ENCODE data around the gene RNF126.

The RNF126 gene

GRCh38 chr19:676339-677105, 13.5 kb upstream of the RNF126 start, which contains the start of gene FSTL3:
Gene FSTL3, plus strand, starts transcription at chr19:676392. Its CDS starts 32 bp downstream, at chr19:676424.
- 0 out of 2 replicates have a peak, but pooled peaks have one; percentile 13 for TF ChIP-seq POLR2AphosphoS5 (IDR thresholded peaks at IDR 0.05; ENCODE audit: low read depth)
- no peak for TF ChIP-seq REST (IDR thresholded peaks at IDR 0.05; ENCODE audit: insufficient replicate concordance, low read depth)
- Histone ChIP-seq H3K27me3 (ENCODE audit: insufficient read depth, poor library complexity, severe bottlenecking) (peaks cover 14% of the 10 kb centered on the region), H3K4me3 (replicated peaks; ENCODE audit: insufficient read depth, low read length) (no peak within 1 kb of the TSS), H3K27ac (replicated peaks) (no peak within 1 kb of the TSS)
- DNase-seq (ENCODE audit: low read depth in 1 of 2, low spot score in 1 of 2) = no peak

GRCh38 chr19:676007-676338, 13.0 kb upstream of the RNF126 start:
- H3K27ac ChIP-seq (replicated peaks) = no peak overlapping the region
- H3K4me3 ChIP-seq (replicated peaks; ENCODE audit: insufficient read depth, low read length) = no peak overlapping the region
- TF ChIP-seq, protein P1, sequence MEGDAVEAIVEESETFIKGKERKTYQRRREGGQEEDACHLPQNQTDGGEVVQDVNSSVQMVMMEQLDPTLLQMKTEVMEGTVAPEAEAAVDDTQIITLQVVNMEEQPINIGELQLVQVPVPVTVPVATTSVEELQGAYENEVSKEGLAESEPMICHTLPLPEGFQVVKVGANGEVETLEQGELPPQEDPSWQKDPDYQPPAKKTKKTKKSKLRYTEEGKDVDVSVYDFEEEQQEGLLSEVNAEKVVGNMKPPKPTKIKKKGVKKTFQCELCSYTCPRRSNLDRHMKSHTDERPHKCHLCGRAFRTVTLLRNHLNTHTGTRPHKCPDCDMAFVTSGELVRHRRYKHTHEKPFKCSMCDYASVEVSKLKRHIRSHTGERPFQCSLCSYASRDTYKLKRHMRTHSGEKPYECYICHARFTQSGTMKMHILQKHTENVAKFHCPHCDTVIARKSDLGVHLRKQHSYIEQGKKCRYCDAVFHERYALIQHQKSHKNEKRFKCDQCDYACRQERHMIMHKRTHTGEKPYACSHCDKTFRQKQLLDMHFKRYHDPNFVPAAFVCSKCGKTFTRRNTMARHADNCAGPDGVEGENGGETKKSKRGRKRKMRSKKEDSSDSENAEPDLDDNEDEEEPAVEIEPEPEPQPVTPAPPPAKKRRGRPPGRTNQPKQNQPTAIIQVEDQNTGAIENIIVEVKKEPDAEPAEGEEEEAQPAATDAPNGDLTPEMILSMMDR (IDR thresholded peaks at IDR 0.05; ENCODE audit: insufficient read depth, low read length) = no peak
- TF ChIP-seq POLR2AphosphoS5 (IDR thresholded peaks at IDR 0.05; ENCODE audit: low read depth) (no peak), SPI1 (IDR thresholded peaks at IDR 0.05; ENCODE audit: borderline replicate concordance, low read depth) (no peak), REST (IDR thresholded peaks at IDR 0.05; ENCODE audit: insufficient replicate concordance, low read depth) (no peak), GABPA (IDR thresholded peaks at IDR 0.05; ENCODE audit: low read depth) (no peak)
- peaks cover 14% of the 10 kb centered on the region for H3K27me3 ChIP-seq (ENCODE audit: insufficient read depth, poor library complexity, severe bottlenecking)
- DNase-seq (ENCODE audit: low read depth in 1 of 2, low spot score in 1 of 2) = no peak

DNA sequence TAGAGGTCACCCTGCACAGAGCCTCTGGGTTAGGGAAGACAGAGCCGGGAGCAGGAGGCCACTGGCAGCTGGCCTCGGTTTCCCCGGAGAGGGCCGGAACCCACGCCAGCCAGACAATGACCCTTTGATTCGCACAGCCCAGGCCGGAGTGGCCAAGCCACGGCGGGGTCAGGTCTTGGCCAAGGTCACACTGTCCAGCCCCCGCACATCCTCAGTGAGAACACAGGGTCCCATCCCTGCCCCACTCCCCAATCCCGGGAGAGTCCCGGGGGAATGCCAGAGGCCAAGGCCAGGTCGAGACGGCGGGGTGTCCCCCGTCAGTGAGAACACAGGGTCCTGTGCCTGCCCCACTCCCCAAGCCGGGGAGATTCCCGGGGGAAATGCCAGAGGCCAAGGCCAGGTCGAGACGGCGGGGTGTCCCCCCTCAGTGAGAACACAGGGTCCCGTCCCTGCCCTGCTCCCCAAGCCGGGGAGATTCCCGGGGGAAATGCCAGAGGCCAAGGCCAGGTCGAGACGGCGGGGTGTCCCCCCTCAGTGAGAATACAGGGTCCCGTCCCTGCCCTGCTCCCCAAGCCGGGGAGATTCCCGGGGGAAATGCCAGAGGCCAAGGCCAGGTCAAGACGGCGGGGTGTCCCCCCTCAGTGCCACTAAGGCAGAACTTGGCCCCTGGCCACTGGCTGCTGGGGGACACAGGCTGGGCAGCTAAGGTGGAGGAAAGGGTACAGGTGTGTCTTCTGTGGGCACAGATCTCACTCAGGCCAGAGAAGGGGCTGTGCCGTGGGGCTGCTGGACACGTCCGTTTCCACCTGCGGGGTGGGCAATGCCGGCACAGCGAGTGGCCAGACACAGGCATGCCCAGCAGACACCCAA, 11.5 kb upstream of the RNF126 start:
- H3K27me3 ChIP-seq (ENCODE audit: insufficient read depth, poor library complexity, severe bottlenecking) = peaks cover 14% of the 10 kb centered on the region
- no peak overlapping the region for H3K4me3 ChIP-seq (replicated peaks; ENCODE audit: insufficient read depth, low read length)
- no peak overlapping the region for H3K27ac ChIP-seq (replicated peaks)
- TF ChIP-seq, protein P1 (IDR thresholded peaks at IDR 0.05; ENCODE audit: insufficient read depth, low read length) = no peak
- TF ChIP-seq REST (IDR thresholded peaks at IDR 0.05; ENCODE audit: insufficient replicate concordance, low read depth) (no peak), SPI1 (IDR thresholded peaks at IDR 0.05; ENCODE audit: borderline replicate concordance, low read depth) (no peak), GABPA (IDR thresholded peaks at IDR 0.05; ENCODE audit: low read depth) (no peak), POLR2AphosphoS5 (IDR thresholded peaks at IDR 0.05; ENCODE audit: low read depth) (no peak)
- DNase-seq (ENCODE audit: low read depth in 1 of 2, low spot score in 1 of 2) = no peak

Measured in HL-60 (cell line).